ENCODE results near the gene PHACTR4. TPM values are rescaled to one million over a fixed set of nuclear protein-coding genes. Genes with fewer than 3 reads are reported as not detected.

The PHACTR4 gene
- total and polyA plus RNA-seq, 7 donors, result 21.6 to 57.4 (median 35.2) TPM

DNA sequence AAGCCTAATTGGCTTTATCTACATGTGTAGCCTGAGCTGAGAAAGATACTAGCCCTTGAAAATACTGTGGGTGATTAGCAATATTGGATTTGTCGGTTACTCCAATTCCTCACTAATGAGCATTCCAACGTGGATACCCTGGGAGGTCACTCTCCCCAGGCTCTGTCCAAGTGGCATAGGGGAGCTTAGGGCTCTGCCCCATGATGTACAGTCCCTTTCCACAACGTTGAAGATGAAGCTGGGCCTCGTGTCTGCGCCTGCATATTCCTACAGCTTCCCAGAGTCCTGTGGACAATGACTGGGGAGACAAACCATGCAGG lies 138.9 kb downstream of the PHACTR4 start:
- H3K36me3 ChIP-seq, result peaks cover 21 to 56% (median 39%) of the 10 kb centered on the region in 4 donors
- H3K4me3 ChIP-seq, result peak overlapping the region in 2 of 4 donors; percentile 65 to 77
- WGBS, 2 donors, result 25 to 27% methylated on average over 5 of the region's 5 CpGs
- intact Hi-C loops (cut with DNase I), result loop anchor here (5.0 to 10.0 kb wide), 3 partner anchors 136 to 274 kb away; partner anchors contain the start of genes ATP5IF1, DNAJC8 and RNU11
- H3K27ac ChIP-seq, result peak overlapping the region in 3 of 4 donors; percentile 90 to 93 (median 91)
- TF ChIP-seq, protein P1, sequence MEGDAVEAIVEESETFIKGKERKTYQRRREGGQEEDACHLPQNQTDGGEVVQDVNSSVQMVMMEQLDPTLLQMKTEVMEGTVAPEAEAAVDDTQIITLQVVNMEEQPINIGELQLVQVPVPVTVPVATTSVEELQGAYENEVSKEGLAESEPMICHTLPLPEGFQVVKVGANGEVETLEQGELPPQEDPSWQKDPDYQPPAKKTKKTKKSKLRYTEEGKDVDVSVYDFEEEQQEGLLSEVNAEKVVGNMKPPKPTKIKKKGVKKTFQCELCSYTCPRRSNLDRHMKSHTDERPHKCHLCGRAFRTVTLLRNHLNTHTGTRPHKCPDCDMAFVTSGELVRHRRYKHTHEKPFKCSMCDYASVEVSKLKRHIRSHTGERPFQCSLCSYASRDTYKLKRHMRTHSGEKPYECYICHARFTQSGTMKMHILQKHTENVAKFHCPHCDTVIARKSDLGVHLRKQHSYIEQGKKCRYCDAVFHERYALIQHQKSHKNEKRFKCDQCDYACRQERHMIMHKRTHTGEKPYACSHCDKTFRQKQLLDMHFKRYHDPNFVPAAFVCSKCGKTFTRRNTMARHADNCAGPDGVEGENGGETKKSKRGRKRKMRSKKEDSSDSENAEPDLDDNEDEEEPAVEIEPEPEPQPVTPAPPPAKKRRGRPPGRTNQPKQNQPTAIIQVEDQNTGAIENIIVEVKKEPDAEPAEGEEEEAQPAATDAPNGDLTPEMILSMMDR (IDR thresholded peaks at IDR 0.05), result no peak
- TF ChIP-seq POLR2A (IDR thresholded peaks at IDR 0.05) (no peak), EP300 (IDR thresholded peaks at IDR 0.05) (no peak), POLR2AphosphoS5 (IDR thresholded peaks at IDR 0.05) (no peak)
- no peaks in the 10 kb centered on the region for H3K9me3 ChIP-seq
- DNase-seq, result no peak
- peaks cover 5 to 65% (median 60%) of the 10 kb centered on the region in 4 donors for H3K4me1 ChIP-seq
- H3K27me3 ChIP-seq, result no peaks in the 10 kb centered on the region

DNA sequence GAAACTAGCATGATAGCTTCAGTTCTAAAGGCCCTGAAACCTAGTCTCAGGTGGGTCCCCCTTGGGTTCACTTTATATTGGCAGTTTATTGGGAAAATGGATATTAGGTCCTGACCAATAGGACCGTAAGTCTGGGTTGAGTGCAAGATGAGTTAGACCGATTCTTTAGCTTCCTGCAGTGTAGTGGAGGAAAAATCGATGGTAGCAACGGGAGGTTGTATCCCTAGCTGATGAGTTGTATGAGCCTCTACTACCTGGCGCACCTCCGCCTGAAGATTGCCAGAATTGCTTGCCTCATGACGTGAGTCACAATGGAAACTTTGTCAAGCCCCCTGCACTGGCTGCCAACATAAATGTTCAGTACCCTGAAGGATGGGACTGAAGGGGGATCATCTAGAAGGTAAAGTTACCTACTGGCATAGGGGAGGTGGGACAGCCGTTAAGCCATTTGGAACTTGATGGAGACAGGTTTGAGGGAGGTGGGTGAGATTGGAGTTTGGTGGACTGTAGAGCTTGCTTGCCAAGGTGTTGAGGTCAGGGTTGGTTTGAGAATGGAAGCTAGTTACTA lies 140.2 kb downstream of the PHACTR4 start:
- DNase-seq, result no peak
- Histone ChIP-seq H3K4me3 (no peak overlapping the region), H3K9me3 (no peaks in the 10 kb centered on the region), H3K36me3 (peaks cover 21 to 68% (median 45%) of the 10 kb centered on the region in 4 donors), H3K27me3 (no peaks in the 10 kb centered on the region), H3K4me1 (peaks cover 5 to 65% (median 60%) of the 10 kb centered on the region in 4 donors), H3K27ac (peak overlapping the region in 3 of 4 donors; percentile 90 to 93 (median 91))
- no peak for TF ChIP-seq POLR2A (IDR thresholded peaks at IDR 0.05)
- no peak for TF ChIP-seq EP300 (IDR thresholded peaks at IDR 0.05)
- TF ChIP-seq, protein P1 (IDR thresholded peaks at IDR 0.05), result no peak
- TF ChIP-seq POLR2AphosphoS5 (IDR thresholded peaks at IDR 0.05), result no peak
- 57 to 63% methylated on average over 8 of the region's 8 CpGs for WGBS, 2 donors
- intact Hi-C loops (cut with DNase I), result loop anchor here (5.0 to 10.0 kb wide), 4 partner anchors 137 to 275 kb away; partner anchors contain the start of genes ATP5IF1, DNAJC8, RNU11 and YTHDF2

DNA sequence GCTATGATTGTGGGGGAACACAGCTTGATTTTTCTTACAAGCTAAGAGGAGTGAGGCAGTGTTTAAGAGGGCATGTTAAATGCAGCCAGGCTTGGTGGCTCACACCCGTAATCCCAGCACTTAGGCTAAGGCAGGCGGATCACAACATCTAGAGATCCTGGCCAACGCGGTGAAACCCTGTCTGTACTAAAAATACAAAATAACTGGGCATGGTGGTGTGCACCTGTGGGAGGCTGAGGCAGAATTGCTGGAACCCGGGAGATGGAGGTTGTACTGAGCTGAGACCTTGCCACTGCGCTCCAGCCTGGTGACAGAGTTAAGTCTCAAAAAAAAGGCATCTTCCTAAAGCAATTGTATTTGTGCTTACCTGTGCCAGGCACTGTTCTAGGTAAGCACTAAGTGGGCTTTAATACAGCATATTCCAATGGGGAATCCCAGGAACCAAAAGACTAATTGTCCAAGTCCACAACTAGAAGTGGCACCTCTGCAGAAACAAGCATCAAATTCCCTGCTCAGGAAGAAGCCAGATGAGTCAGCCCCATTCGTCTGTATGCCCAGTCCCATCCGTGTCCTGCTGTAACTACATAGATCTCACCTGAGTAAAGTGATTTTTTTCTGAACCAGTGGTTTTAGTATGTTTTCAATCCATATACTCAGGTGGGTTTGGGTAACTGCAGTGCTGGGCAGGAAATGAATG lies 140.9 kb downstream of the PHACTR4 start:
- H3K27ac ChIP-seq, result no peak overlapping the region
- H3K4me1 ChIP-seq, result peaks cover 5 to 60% (median 59%) of the 10 kb centered on the region in 4 donors
- no peaks in the 10 kb centered on the region for H3K27me3 ChIP-seq
- WGBS, 2 donors, result 60 to 64% methylated on average over 8 of the region's 8 CpGs
- peaks cover 21 to 75% (median 46%) of the 10 kb centered on the region in 4 donors for H3K36me3 ChIP-seq
- H3K4me3 ChIP-seq, result no peak overlapping the region
- TF ChIP-seq POLR2A (IDR thresholded peaks at IDR 0.05) (no peak), POLR2AphosphoS5 (IDR thresholded peaks at IDR 0.05) (no peak), EP300 (IDR thresholded peaks at IDR 0.05) (no peak)
- TF ChIP-seq, protein P1 (IDR thresholded peaks at IDR 0.05), result no peak
- intact Hi-C loops (cut with DNase I), result loop anchor here (10.0 kb wide), 1 partner anchor 224 kb away; the partner anchor contains the start of gene YTHDF2
- no peaks in the 10 kb centered on the region for H3K9me3 ChIP-seq
- no peak for DNase-seq

DNA sequence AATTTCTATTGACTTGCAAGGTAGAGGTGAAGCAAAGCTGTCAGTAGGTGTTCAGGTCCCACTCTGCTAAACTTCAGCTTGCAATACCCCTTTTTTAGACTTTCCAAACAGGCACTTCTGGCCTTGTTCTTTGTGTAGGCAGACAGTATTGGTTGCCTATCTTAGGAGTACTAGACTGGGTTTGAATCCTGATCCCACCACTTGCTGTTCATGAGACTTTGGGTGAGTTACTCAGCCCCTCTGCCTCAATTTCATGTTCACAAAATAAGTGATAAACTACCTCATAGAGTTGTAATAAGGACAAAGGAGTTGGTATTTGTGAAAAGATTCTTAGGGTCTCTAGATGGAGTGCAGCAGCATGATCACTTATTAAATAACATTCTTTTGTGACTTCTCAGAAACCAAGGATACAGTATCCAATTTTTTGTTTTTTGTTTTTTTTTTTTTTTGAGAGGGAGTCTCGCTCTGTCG lies 141.5 kb downstream of the PHACTR4 start:
- 79 to 92% methylated on average over 2 of the region's 2 CpGs for WGBS, 2 donors
- no peak for DNase-seq
- Histone ChIP-seq H3K36me3 (peaks cover 21 to 76% (median 46%) of the 10 kb centered on the region in 4 donors), H3K27ac (no peak overlapping the region), H3K27me3 (no peaks in the 10 kb centered on the region), H3K9me3 (no peaks in the 10 kb centered on the region), H3K4me3 (no peak overlapping the region), H3K4me1 (peaks cover 5 to 59% (median 59%) of the 10 kb centered on the region in 4 donors)
- intact Hi-C loops (cut with DNase I), result loop anchor here (10.0 kb wide), 1 partner anchor 224 kb away; the partner anchor contains the start of gene YTHDF2
- TF ChIP-seq POLR2A (IDR thresholded peaks at IDR 0.05) (no peak), POLR2AphosphoS5 (IDR thresholded peaks at IDR 0.05) (no peak), EP300 (IDR thresholded peaks at IDR 0.05) (no peak)
- TF ChIP-seq, protein P1 (IDR thresholded peaks at IDR 0.05), result no peak

Measured in sigmoid colon (tissue), 7 donors.